Stromal cell of bone marrow (primary cell): ENCODE measurements around the gene CREBBP.

ENCODE experiments used
- DNase-seq: peaks from one replicate; pipeline ENCODE4 v3.0.0-alpha.2; 2012; ENCODE audit warnings: low read depth

Gene CREBBP

GRCh38 chr16:3824121-3824795 lies 56.3 kb downstream of the CREBBP start:
- DNase-seq, result no peak

- no peak for DNase-seq
Observed at GRCh38 chr16:3823427-3823826, 57.1 kb downstream of the CREBBP start.

GRCh38 chr16:3822366-3823045 lies 58.0 kb downstream of the CREBBP start:
- no peak for DNase-seq

GRCh38 chr16:3821184-3821583 lies 59.3 kb downstream of the CREBBP start:
- no peak for DNase-seq

- DNase-seq, result peak; percentile 91
Observed at GRCh38 chr16:3819746-3820724, 60.5 kb downstream of the CREBBP start.

- no peak for DNase-seq
Observed at GRCh38 chr16:3819175-3819527, 61.4 kb downstream of the CREBBP start.

GRCh38 chr16:3816326-3816725 lies 64.2 kb downstream of the CREBBP start:
- no peak for DNase-seq

GRCh38 chr16:3814755-3815154 lies 65.8 kb downstream of the CREBBP start:
- no peak for DNase-seq

- no peak for DNase-seq
Observed at GRCh38 chr16:3812469-3813172, 67.9 kb downstream of the CREBBP start.

- DNase-seq, result no peak
Observed at GRCh38 chr16:3810818-3811217, 69.7 kb downstream of the CREBBP start.

GRCh38 chr16:3810198-3810664 lies 70.3 kb downstream of the CREBBP start:
- no peak for DNase-seq

GRCh38 chr16:3808308-3809063 lies 72.0 kb downstream of the CREBBP start:
- DNase-seq, result no peak

GRCh38 chr16:3807425-3808123 lies 72.9 kb downstream of the CREBBP start:
- DNase-seq, result no peak

- DNase-seq, result no peak
Observed at GRCh38 chr16:3804426-3805016, 76.0 kb downstream of the CREBBP start.

- no peak for DNase-seq
Observed at GRCh38 chr16:3800477-3801270, 79.8 kb downstream of the CREBBP start.

GRCh38 chr16:3800019-3800418 lies 80.5 kb downstream of the CREBBP start:
- no peak for DNase-seq

- no peak for DNase-seq
Observed at GRCh38 chr16:3799354-3799753, 81.2 kb downstream of the CREBBP start.

GRCh38 chr16:3798838-3799237 lies 81.7 kb downstream of the CREBBP start:
- no peak for DNase-seq
